Muscle layer of duodenum (tissue), 2 donors: Measurements from ENCODE around the gene TCEA2.
A peak's percentile ranks its signal among the peaks of the same experiment; 100 is the strongest.

Source experiments
- H3K27ac ChIP-seq: one replicate; pipeline ENCODE4 v1.7.0; 2013; ENCODE audit warnings: mild to moderate bottlenecking, low read length
- H3K27me3 ChIP-seq: one replicate; pipeline ENCODE4 v1.7.0; 2013; ENCODE audit warnings: low read depth, mild to moderate bottlenecking, control low read depth, low read length
- H3K36me3 ChIP-seq, 2 donors: one replicate each; pipeline ENCODE4 v1.7.0; 2013; ENCODE audit warnings: low read length in 2 of 2, control low read depth in 1 of 2, mild to moderate bottlenecking in 1 of 2; ENCODE audit not compliant: insufficient read depth in 2 of 2, control insufficient read depth in 1 of 2
- H3K4me1 ChIP-seq, 2 donors: one replicate each; pipeline ENCODE4 v1.7.0; 2013; ENCODE audit warnings: low read length in 2 of 2, mild to moderate bottlenecking in 2 of 2, control low read depth in 1 of 2, moderate library complexity in 1 of 2; ENCODE audit not compliant: insufficient read depth in 2 of 2, control insufficient read depth in 1 of 2
- H3K4me3 ChIP-seq, 2 donors: one replicate each; pipeline ENCODE4 v1.7.0; 2013; ENCODE audit warnings: low read length in 2 of 2, low read depth in 1 of 2, mild to moderate bottlenecking in 1 of 2
- H3K9me3 ChIP-seq, 2 donors: one replicate each; pipeline ENCODE4 v1.7.0; 2013; ENCODE audit warnings: low read length in 2 of 2, control low read depth in 1 of 2, mild to moderate bottlenecking in 1 of 2; ENCODE audit not compliant: control insufficient read depth in 1 of 2
- donor health status: healthy.

TCEA2 gene

DNA sequence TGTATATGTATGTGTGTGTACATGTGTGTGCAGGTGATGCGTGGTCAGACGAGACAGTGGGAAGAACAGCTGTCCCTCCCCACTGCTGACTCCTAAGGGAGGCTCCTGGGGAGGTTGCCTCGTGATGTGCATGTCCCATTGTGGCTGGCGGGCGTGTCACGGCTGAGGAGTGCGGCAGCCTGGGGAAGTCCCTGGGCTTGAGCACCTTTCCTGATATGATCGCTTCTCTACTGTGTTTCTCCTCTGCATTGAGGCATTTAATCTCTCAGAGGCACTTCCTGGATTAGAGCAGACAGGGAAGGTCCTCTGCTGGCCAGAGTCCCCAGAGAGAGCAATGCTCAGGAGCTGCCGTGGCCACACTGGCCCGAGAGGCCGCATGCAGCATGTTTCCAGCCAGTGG lies 32.9 kb downstream of the TCEA2 start:
- Histone ChIP-seq H3K27me3 (peaks cover 9% of the 10 kb centered on the region), H3K4me1 (no peaks in the 10 kb centered on the region), H3K9me3 (no peaks in the 10 kb centered on the region), H3K4me3 (no peak overlapping the region), H3K36me3 (no peaks in the 10 kb centered on the region), H3K27ac (no peak overlapping the region)

DNA sequence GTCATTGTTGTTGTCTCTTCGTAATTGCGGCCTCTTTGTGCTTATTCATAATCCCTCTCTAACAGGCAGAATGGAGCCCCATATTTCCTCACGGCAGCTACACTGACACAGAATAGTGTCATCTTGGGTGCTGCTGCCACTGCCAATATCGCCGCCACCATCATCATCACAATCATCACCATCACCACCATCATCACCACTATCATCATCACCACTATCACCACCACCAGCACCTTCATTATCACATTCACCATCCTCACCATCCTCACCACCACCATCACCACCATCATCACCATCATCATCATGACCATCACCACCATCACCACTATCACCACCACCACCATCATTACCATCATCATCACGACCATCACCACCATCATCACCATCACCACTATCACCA lies 33.5 kb downstream of the TCEA2 start:
- Histone ChIP-seq H3K9me3 (no peaks in the 10 kb centered on the region), H3K4me1 (no peaks in the 10 kb centered on the region), H3K27me3 (peaks cover 15% of the 10 kb centered on the region), H3K27ac (no peak overlapping the region), H3K36me3 (no peaks in the 10 kb centered on the region), H3K4me3 (no peak overlapping the region)

DNA sequence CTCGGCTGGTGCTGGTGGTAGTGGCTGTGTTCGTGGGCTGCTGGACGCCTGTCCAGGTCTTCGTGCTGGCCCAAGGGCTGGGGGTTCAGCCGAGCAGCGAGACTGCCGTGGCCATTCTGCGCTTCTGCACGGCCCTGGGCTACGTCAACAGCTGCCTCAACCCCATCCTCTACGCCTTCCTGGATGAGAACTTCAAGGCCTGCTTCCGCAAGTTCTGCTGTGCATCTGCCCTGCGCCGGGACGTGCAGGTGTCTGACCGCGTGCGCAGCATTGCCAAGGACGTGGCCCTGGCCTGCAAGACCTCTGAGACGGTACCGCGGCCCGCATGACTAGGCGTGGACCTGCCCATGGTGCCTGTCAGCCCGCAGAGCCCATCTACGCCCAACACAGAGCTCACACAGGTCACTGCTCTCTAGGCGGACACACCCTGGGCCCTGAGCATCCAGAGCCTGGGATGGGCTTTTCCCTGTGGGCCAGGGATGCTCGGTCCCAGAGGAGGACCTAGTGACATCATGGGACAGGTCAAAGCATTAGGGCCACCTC lies 35.5 kb downstream of the TCEA2 start:
- H3K36me3 ChIP-seq: no peaks in the 10 kb centered on the region
- H3K4me3 ChIP-seq: no peak overlapping the region
- no peak overlapping the region for H3K27ac ChIP-seq
- H3K9me3 ChIP-seq: no peaks in the 10 kb centered on the region
- H3K4me1 ChIP-seq: peaks cover 0 to 7% of the 10 kb centered on the region in 2 donors
- H3K27me3 ChIP-seq: peaks cover 25% of the 10 kb centered on the region

DNA sequence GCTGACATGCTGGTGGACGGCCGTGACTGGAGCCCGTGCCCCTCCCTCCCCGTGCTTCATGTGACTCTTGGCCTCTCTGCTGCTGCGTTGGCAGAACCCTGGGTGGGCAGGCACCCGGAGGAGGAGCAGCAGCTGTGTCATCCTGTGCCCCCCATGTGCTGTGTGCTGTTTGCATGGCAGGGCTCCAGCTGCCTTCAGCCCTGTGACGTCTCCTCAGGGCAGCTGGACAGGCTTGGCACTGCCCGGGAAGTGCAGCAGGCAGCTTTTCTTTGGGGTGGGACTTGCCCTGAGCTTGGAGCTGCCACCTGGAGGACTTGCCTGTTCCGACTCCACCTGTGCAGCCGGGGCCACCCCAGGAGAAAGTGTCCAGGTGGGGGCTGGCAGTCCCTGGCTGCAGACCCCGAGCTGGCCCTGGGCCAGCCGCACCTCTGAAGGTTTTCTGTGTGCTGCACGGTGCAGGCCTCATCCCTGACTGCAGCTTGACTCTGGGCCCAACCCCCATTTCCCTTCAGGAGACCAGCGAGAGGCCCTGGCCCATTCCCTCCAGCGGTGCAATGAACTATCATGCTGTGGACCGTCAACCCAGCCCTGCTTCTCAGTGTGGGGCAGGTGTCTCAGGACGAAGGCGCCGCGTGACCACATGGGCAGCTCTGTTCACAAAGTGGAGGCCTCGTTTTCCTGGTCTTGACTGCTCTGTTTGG lies 36.2 kb downstream of the TCEA2 start:
- peaks cover 25% of the 10 kb centered on the region for H3K27me3 ChIP-seq
- H3K9me3 ChIP-seq: no peaks in the 10 kb centered on the region
- H3K36me3 ChIP-seq: no peaks in the 10 kb centered on the region
- no peak overlapping the region for H3K27ac ChIP-seq
- peaks cover 0 to 7% of the 10 kb centered on the region in 2 donors for H3K4me1 ChIP-seq
- no peak overlapping the region for H3K4me3 ChIP-seq

DNA sequence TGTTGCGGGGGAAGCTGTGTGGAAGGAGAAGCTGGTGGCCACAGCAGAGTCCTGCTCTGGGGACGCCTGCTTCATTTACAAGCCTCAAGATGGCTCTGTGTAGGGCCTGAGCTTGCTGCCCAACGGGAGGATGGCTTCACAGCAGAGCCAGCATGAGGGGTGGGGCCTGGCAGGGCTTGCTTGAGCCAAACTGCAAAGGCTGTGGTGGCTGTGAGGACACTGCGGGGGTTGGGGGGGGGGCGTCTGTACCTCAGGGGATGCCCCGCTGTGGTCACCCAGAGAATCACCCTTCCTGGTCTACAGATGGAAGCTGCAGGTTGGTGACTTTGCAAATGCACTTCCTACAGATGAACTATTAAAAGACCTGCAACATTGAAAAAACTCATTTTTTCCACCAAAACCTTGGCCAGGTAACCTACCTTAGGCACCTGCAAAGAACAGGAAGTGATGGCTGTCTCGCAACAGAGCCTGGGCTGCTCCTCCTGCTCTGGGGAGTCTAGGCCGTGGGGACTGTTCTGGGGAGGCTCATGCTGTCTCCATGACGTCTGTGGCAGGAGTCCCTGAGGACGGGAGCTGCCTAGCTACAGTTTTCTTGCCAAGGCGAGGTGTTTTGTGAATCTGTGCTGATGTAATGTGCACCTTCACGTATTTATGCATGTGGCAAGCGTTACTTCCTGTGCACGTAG lies 37.0 kb downstream of the TCEA2 start:
- H3K9me3 ChIP-seq: no peaks in the 10 kb centered on the region
- peaks cover 0 to 7% of the 10 kb centered on the region in 2 donors for H3K4me1 ChIP-seq
- H3K36me3 ChIP-seq: no peaks in the 10 kb centered on the region
- no peak overlapping the region for H3K4me3 ChIP-seq
- H3K27me3 ChIP-seq: peaks cover 25% of the 10 kb centered on the region
- no peak overlapping the region for H3K27ac ChIP-seq

DNA sequence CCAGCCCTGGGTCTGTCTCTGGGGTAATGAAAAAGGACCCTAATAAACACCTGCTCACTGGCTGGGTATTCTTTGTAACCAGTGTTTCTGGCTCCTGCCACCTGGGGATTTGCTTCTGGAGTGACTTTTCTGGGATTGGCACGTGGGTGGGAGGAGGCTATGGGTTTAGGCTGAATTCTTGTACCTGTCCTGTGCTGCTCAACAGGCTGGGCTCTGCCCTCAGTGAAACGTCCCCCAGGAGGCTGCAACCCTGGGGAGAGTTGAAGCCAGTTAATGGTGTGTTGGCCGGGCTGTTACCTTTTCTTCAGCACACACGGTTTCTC lies 37.5 kb downstream of the TCEA2 start:
- no peaks in the 10 kb centered on the region for H3K36me3 ChIP-seq
- no peaks in the 10 kb centered on the region for H3K9me3 ChIP-seq
- no peak overlapping the region for H3K27ac ChIP-seq
- peaks cover 25% of the 10 kb centered on the region for H3K27me3 ChIP-seq
- peaks cover 0 to 7% of the 10 kb centered on the region in 2 donors for H3K4me1 ChIP-seq
- H3K4me3 ChIP-seq: no peak overlapping the region

DNA sequence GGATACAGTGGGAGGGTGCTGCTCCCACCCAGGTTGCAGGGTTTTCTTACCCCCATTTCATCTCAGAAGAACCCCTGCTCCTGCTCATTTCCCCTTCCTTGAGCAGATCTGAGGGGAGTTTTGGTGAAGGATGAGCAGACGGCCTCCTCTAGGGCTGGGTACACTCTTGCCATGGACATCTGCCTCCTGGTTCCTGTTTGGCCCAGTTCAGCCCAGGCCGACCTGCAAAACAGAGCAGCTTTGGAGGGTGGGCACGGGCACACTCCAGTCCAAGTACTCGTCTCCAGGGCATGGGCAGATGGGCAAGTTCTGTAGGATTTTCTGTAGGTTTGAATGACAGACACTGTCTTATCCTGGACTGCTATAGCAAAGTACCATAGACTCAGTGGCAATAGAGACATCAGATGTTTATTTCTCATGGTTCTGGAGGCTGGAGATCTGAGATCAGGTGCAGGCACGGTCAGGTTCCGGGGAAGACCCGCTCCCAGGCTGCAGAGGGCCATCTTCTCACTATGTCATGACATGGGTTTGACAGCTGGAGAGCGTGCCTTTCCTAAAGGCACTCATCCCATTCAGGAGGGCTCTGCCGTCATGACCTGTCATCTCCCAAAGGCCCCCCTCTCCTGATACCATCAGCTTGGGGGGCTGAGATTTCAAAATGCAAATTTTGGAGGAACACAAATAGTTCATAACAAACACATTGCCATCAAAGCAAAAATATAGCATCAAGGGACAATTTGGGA lies 38.1 kb downstream of the TCEA2 start:
- no peaks in the 10 kb centered on the region for H3K36me3 ChIP-seq
- no peaks in the 10 kb centered on the region for H3K9me3 ChIP-seq
- peaks cover 0 to 7% of the 10 kb centered on the region in 2 donors for H3K4me1 ChIP-seq
- H3K27me3 ChIP-seq: peaks cover 25% of the 10 kb centered on the region
- H3K27ac ChIP-seq: no peak overlapping the region
- H3K4me3 ChIP-seq: no peak overlapping the region

DNA sequence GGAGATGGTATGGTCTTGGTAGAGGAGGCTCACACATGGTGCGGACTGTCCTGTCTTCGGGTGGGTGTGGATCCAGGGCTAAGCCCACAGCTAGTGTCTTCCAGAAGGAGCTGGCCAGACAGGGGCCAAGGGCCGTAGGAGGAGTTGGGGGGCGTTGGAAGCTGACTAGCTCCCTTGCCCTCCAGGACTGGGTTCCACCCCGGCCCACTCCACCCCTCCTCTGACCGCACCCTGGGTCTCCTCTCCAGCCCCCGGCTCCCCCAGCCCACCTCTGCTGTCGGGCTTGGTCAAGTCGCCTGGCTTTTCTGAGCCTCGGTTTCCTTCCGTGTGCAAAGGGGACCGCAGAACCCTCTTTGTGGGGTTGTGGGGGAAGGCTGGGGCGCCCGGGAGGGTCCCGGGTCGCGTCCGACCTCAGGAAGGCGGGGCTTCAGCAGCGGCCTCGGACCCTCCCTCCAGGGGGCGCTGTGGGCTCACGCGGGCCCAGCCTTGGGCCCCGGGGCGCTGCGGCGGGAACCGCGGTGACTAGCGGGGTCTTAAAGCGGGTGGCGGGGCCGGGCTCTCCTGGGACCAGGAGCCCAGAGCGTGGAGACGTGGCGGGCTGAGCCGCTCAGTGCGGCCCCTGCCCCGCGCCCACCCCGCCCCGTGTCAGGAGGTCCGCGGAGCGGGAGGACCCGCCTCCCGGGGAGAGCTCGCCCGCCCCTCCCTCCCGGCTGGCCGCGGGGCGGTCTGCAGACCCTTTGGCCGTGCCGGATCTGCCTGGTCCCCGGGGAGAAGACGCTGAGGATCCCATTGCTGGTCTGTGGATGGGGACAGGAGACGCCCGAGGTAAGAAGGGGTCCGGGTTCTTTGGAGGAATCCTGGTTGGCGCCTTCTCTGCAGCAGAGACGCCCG lies 39.0 kb downstream of the TCEA2 start:
- Histone ChIP-seq H3K27me3 (peaks cover 25% of the 10 kb centered on the region), H3K36me3 (no peaks in the 10 kb centered on the region), H3K27ac (no peak overlapping the region), H3K4me1 (peaks cover 0 to 7% of the 10 kb centered on the region in 2 donors), H3K9me3 (no peaks in the 10 kb centered on the region), H3K4me3 (peak overlapping the region in 1 of 2 donors; percentile 50)

DNA sequence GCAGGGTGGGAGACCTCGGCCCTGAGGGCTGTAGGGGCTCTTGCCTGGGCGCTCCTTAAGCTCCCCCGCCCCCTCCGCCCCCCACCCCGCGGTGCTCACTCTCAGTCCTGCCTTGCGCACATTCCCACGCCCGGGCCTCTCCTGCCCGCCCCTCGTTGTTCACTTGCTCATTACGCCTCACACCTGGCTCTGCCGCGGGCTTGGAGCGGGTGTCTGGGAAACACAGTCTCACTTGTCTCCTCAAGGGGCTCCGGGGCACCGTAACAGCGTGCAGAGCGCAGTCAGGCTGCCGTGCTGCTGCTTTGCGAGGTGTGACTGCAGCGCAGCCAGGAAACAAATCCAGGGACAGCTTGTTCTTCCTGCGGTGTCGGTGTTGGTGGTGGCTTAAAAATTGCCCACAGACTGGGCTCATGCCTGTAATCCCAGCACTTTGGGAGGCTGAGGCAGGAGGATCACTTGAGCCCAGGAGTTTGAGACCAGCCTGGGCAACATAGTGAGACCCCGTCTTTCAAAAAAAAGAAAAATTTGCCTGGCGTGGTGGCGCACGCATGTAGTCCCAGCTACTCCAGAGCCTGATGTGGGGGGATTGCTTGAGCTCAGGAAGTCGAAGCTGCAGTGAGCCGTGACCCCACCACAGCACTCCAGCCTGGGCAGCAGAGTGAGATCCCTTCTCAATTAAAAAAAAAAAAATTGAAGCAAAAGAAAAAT lies 39.8 kb downstream of the TCEA2 start:
- no peaks in the 10 kb centered on the region for H3K9me3 ChIP-seq
- no peak overlapping the region for H3K27ac ChIP-seq
- H3K27me3 ChIP-seq: peaks cover 25% of the 10 kb centered on the region
- peak overlapping the region in 1 of 2 donors; percentile 50 for H3K4me3 ChIP-seq
- H3K4me1 ChIP-seq: peaks cover 0 to 7% of the 10 kb centered on the region in 2 donors
- no peaks in the 10 kb centered on the region for H3K36me3 ChIP-seq

DNA sequence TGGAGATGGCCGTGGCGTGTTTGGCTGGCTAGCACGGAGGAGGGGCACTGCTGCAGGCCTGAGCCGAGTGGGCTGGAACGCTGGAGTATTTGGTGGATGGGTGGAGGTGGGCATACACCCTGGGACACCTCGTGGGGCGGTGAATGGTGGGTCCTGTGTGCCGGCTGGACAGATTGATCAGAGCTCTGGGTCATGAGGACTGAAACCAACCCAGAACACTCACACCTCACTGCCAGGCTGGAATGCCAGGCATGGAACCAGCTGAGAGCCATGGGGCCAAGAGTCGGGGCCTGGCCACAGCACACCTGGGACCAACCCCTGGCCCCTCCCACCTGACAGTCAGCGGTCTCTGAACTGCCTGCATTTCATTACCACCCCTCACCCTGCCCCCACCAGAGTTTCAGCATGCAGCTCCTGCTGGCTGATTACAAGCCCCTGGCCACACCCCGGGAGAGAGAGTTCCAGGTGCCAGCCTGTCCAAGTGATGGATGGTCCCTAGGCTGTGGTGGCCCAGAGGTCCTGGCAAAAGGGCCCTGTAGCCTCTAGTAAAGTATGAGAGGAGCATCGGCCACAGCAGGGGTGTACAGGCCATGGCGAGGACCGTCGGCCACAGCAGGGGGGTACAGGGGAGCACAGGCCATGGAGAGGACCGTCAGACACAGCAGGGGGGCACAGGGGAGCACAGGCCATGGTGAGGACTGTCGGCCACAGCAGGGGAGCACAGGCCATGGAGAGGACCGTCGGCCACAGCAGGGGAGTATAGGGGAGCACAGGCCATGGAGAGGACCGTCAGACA lies 41.1 kb downstream of the TCEA2 start:
- Histone ChIP-seq H3K27ac (no peak overlapping the region), H3K4me1 (peaks cover 0 to 7% of the 10 kb centered on the region in 2 donors), H3K27me3 (peaks cover 25% of the 10 kb centered on the region), H3K4me3 (no peak overlapping the region), H3K9me3 (no peaks in the 10 kb centered on the region), H3K36me3 (no peaks in the 10 kb centered on the region)
